GM12878 (cell line): Measurements from ENCODE around the gene KDELR1. TPM values are rescaled to one million over a fixed set of nuclear protein-coding genes. Genes with fewer than 3 reads are reported as not detected.

Experiments used
- ATAC-seq: fragments of 200-7000 bp; cut with Tn5 transposase; 3 replicates; pipeline ENCODE4 v1.9.1; 2020; ENCODE audit warnings: mild to moderate bottlenecking, moderate library complexity
- BruUV-seq: library from RNA; stranded (reverse); fragments of 400-500 nt; replicated peaks from 2 replicates; lab custom pipeline; 2021; lab: Mats Ljungman, UMichigan
- CTCF ChIA-PET: fragments of 300-600 bp; sonication (Branson Sonifier 250); formaldehyde crosslinking; extraction: SDS; loops from one replicate; lab custom pipeline; 2021; ENCODE audit warnings: inconsistent platforms; lab: Yijun Ruan, JAX
- POLR2A ChIA-PET: fragments of 350-600 bp; formaldehyde crosslinking; extraction: SDS; loops from one replicate; lab custom pipeline; 2021; ENCODE audit warnings: inconsistent platforms; lab: Charles Lee
- RAD21 ChIA-PET: fragments of 300-600 bp; sonication (Branson Sonifier 250); formaldehyde crosslinking; loops from one replicate; lab custom pipeline; 2023; ENCODE audit warnings: antibody characterized with exemption; ENCODE audit not compliant: unreplicated experiment; lab: Charles Lee
- SMC1A ChIA-PET: fragments of 300-600 bp; sonication (Branson Sonifier 250); formaldehyde crosslinking; loops from one replicate; lab custom pipeline; 2023; ENCODE audit not compliant: unreplicated experiment, uncharacterized antibody; lab: Charles Lee
- DNase-seq: peaks from one replicate; pipeline ENCODE4 v3.0.0-alpha.2; 2011; ENCODE audit warnings: low read depth, low spot score
- FAIRE-seq: peaks from 3 replicates; lab custom pipeline; 2011; peaks lifted over from hg19 to GRCh38; lab: Jason Lieb, UNC
- H2AFZ ChIP-seq: 2 replicates; pipeline ENCODE4 v1.6.0; 2011; ENCODE audit warnings: low read depth, low read length, control low read depth; ENCODE audit not compliant: control insufficient read depth
- H3K27ac ChIP-seq: 2 replicates; pipeline ENCODE4 v1.5.1; 2011; ENCODE audit warnings: control low read depth; ENCODE audit not compliant: control insufficient read depth, insufficient read depth
- H3K27me3 ChIP-seq, 2 experiments: replicated peaks in 1 of 2; 2 replicates each; pipeline versions ENCODE4 v1.6.0 to v1.6.1; 2011; ENCODE audit warnings: low read length in 1 of 2; ENCODE audit not compliant: control insufficient read depth in 2 of 2, insufficient read depth in 2 of 2
- H3K36me3 ChIP-seq, 2 experiments: 2 replicates each; pipeline ENCODE4 v1.5.1; 2011; ENCODE audit warnings: low read length in 1 of 2; ENCODE audit not compliant: control insufficient read depth in 2 of 2, insufficient read depth in 2 of 2
- H3K4me1 ChIP-seq: 2 replicates; pipeline ENCODE4 v1.6.1; 2011; ENCODE audit warnings: mild to moderate bottlenecking, low read length, moderate library complexity, mixed read lengths; ENCODE audit not compliant: control insufficient read depth, insufficient read depth
- H3K4me2 ChIP-seq: 2 replicates; pipeline ENCODE4 v1.6.0; 2011; ENCODE audit warnings: control low read depth; ENCODE audit not compliant: control insufficient read depth, insufficient read depth
- H3K4me3 ChIP-seq: fragments of 200-600 bp; sonication (generic); 2 replicates; pipeline ENCODE4 v1.5.1; 2016
- H3K79me2 ChIP-seq: 2 replicates; pipeline ENCODE4 v1.6.0; 2011; ENCODE audit warnings: low read length; ENCODE audit not compliant: control insufficient read depth, insufficient read depth
- H3K9ac ChIP-seq: 2 replicates; pipeline ENCODE4 v1.8.0; 2011; ENCODE audit warnings: low read length, control low read depth, mixed read lengths; ENCODE audit not compliant: control insufficient read depth, insufficient read depth
- H3K9me3 ChIP-seq: replicated peaks from 3 replicates; pipeline ENCODE4 v1.5.1; 2011; ENCODE audit warnings: mild to moderate bottlenecking, low read length; ENCODE audit not compliant: control insufficient read depth, insufficient read depth
- H4K20me1 ChIP-seq: 2 replicates; pipeline ENCODE4 v1.6.0; 2011; ENCODE audit not compliant: control insufficient read depth, insufficient read depth
- CBX3 ChIP-seq: fragments of 200-600 bp; sonication (generic); IDR thresholded peaks from 2 replicates; pipeline ENCODE4 v1.6.1; 2016; ENCODE audit warnings: low read depth, borderline replicate concordance
- ETV6 ChIP-seq, 2 experiments: fragments of 450-650 bp in 1 of 2; IDR thresholded peaks in 1 of 2; conservative IDR thresholded peaks in 1 of 2; 2 replicates each; pipeline ENCODE4 v1.6.1; 2014; ENCODE audit warnings: antibody characterized with exemption in 1 of 2, borderline replicate concordance in 1 of 2, low read depth in 1 of 2, mild to moderate bottlenecking in 1 of 2, moderate library complexity in 1 of 2
- IKZF2 ChIP-seq, 2 experiments: fragments of 450-650 bp; IDR thresholded peaks; 2 replicates each; pipeline ENCODE4 v1.6.1; 2017; ENCODE audit warnings: mild to moderate bottlenecking in 2 of 2, moderate library complexity in 2 of 2
- MEF2B ChIP-seq: fragments of 450-650 bp; IDR thresholded peaks from 2 replicates; pipeline ENCODE4 v1.6.1; 2018; ENCODE audit warnings: mild to moderate bottlenecking, moderate library complexity; ENCODE audit not compliant: partially characterized antibody, poor library complexity, severe bottlenecking
- RCOR1 ChIP-seq: conservative IDR thresholded peaks from 2 replicates; pipeline ENCODE4 v1.6.1; 2012; ENCODE audit warnings: low read depth, low read length, improper control_type of control experiment
- TARDBP ChIP-seq: IDR thresholded peaks from 2 replicates; pipeline ENCODE4 v1.6.1; 2016; ENCODE audit warnings: borderline replicate concordance
- ZBTB11 ChIP-seq: fragments of 450-650 bp; formaldehyde crosslinking; IDR thresholded peaks from 2 replicates; pipeline ENCODE4 v1.5.0; 2022; ENCODE audit warnings: mild to moderate bottlenecking, missing genetic modification characterization
- WGBS: methylation state at CpG from one replicate; pipeline ENCODE4 v1.1.6; 2016; ENCODE audit warnings: low lambda C conversion rate; ENCODE audit not compliant: insufficient replicate concordance, insufficient coverage; ENCODE audit errors: missing lambda C conversion rate; 5-methylcytosine and 5-hydroxymethylcytosine counted together
- in situ Hi-C: fragments of 300-500 bp; cut with MboI; formaldehyde crosslinking; loops from 9 replicates; pipeline ENCODE4 v1.14.3; 2018; ENCODE audit warnings: mixed read lengths
- intact Hi-C: fragments of 100-400 bp; cut with micrococcal nuclease; formaldehyde crosslinking; loops from one replicate; pipeline ENCODE4 v1.14.2; 2022; ENCODE audit not compliant: unreplicated experiment
- polyA plus RNA-seq, 11 experiments: library from polyadenylated mRNA; depleted of rRNA in 4 of 11; unstranded in 6 of 11; stranded (reverse) in 5 of 11; fragments of >200 nt; fragmentation: Nextera tagmentation in 4 of 11; fragmentation: Illumina TruSeq in 1 of 11; extraction: Ambion mirVana in 4 of 11; extraction: Trizol in 1 of 11; gene quantifications; 1 replicate in 1 of 11; 2 replicates in 10 of 11; pipeline versions ENCODE4 v1.2.1 to v1.2.3, GENCODE V29; 2011 to 2016; ENCODE audit warnings: inconsistent platforms in 2 of 11, missing spikeins in 2 of 11, low read depth in 1 of 11
- total RNA-seq, 4 experiments: library from RNA; depleted of rRNA in 3 of 4; stranded (reverse); fragments of >200 nt in 3 of 4; fragmentation: Illumina TruSeq in 1 of 4; extraction: Trizol in 1 of 4; gene quantifications; 2 replicates each; pipeline versions ENCODE4 v1.2.1 to v1.2.3, GENCODE V29; 2013 to 2021

Gene KDELR1
- total and polyA plus RNA-seq, 10 of the 15 experiments (the other 5 are each of a cell fraction or from before 2014, with no cell fraction given): 2.3 to 71.0 (median 45.2) TPM

- WGBS: 95% methylated on average over 15 of the region's 15 CpGs
- no peaks in the 10 kb centered on the region for H3K9me3 ChIP-seq
- no peaks in the 10 kb centered on the region; a peak in 1 of 4 replicates for H3K36me3 ChIP-seq
- no peaks in the 10 kb centered on the region for H4K20me1 ChIP-seq
- H3K4me1 ChIP-seq: no peaks in the 10 kb centered on the region
- no peak overlapping the region for H3K27ac ChIP-seq
- CTCF ChIA-PET: interaction anchor here (0.7 to 1.9 kb wide), 3 partner anchors 9 to 255 kb away, joined by 3 to 8 read pairs (median 3); partner anchors contain the start of genes SYNGR4 and TMEM143
- POLR2A ChIA-PET: interaction anchor here (0.7 to 1.2 kb wide), 3 partner anchors 10 to 744 kb away, joined by 3 to 5 read pairs (median 5); partner anchors contain the start of genes SYNGR4 and TMEM143
- H3K9ac ChIP-seq: no peak overlapping the region
- DNase-seq (no peak), FAIRE-seq (no peak), ATAC-seq (no peak)
- H3K27me3 ChIP-seq: no peaks in the 10 kb centered on the region
- no peak overlapping the region for H3K4me3 ChIP-seq
- in situ Hi-C loops (no loop called here), intact Hi-C loops (no loop called here)
- H3K79me2 ChIP-seq: no peaks in the 10 kb centered on the region
- no TSS peak for BruUV-seq
- H2AFZ ChIP-seq: no peak overlapping the region
- SMC1A ChIA-PET: interaction anchor here (0.6 to 1.1 kb wide), 2 partner anchors 8 to 1596 kb away, joined by 3 to 4 read pairs; no protein-coding TSS in a partner anchor
- RAD21 ChIA-PET: no interaction called here
- TF ChIP-seq CBX3: no peak
- H3K4me2 ChIP-seq: no peak overlapping the region
Measured at GRCh38 chr19:48354332-48354992, 36.9 kb downstream of the KDELR1 start.

DNA sequence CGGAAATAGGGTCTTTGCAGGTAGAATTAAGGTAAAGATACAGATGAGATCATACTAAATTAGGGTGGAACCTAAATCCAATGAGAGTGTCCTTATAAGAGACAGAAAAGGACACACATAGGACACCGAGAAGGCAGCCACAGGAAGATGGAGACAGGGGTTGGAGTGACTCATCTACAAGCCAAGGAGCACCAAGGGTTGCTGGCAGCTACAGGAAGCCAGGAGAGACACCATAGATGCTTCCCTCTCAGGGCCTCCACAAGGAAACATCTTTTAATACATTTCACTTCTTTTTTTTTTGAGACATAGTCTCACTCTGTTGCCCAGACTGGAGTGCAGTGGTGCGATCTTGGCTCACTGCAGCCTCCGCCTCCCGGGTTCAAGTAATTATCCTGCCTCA lies 37.7 kb downstream of the KDELR1 start:
- RAD21 ChIA-PET: interaction anchor here (0.6 kb wide), 1 partner anchor 273 kb away, joined by 3 read pairs; no protein-coding TSS in a partner anchor
- no peaks in the 10 kb centered on the region for H3K9me3 ChIP-seq
- H3K4me2 ChIP-seq: no peak overlapping the region
- no peak overlapping the region for H3K9ac ChIP-seq
- CTCF ChIA-PET: interaction anchor here (1.9 kb wide), 1 partner anchor 10 kb away, joined by 8 read pairs; the partner anchor contains the start of genes SYNGR4 and TMEM143
- H3K27me3 ChIP-seq: no peaks in the 10 kb centered on the region
- no peak for ATAC-seq
- intact Hi-C loops: no loop called here
- H3K79me2 ChIP-seq: no peaks in the 10 kb centered on the region
- H3K4me1 ChIP-seq: no peaks in the 10 kb centered on the region
- no peak for FAIRE-seq
- in situ Hi-C loops: no loop called here
- SMC1A ChIA-PET: no interaction called here
- H4K20me1 ChIP-seq: no peaks in the 10 kb centered on the region
- no peak for TF ChIP-seq TARDBP
- TF ChIP-seq RCOR1: no peak
- no peak for TF ChIP-seq IKZF2 (IDR thresholded peaks at IDR 0.05)
- no peak for TF ChIP-seq MEF2B
- TF ChIP-seq ZBTB11 (CRISPR knock-in tag): no peak
- TF ChIP-seq ETV6 (conservative IDR thresholded peaks at IDR 0.05 in 1 of 2, IDR thresholded peaks at IDR 0.05 in 1 of 2; ENCODE audit: borderline replicate concordance in 1 of 2, low read depth in 1 of 2): no peak
- POLR2A ChIA-PET: interaction anchor here (1.2 kb wide), 1 partner anchor 10 kb away, joined by 5 read pairs; the partner anchor contains the start of genes SYNGR4 and TMEM143
- no peaks in the 10 kb centered on the region; a peak in 1 of 4 replicates for H3K36me3 ChIP-seq
- H3K4me3 ChIP-seq: no peak overlapping the region
- 94% methylated on average over 5 of the region's 5 CpGs for WGBS
- DNase-seq: no peak
- no peak overlapping the region for H3K27ac ChIP-seq
- no TSS peak for BruUV-seq
- no peak overlapping the region for H2AFZ ChIP-seq
